K562 (cell line): Measurements from ENCODE around the gene ACER3. TPM values are rescaled to one million over a fixed set of nuclear protein-coding genes. Genes with fewer than 3 reads are reported as not detected.

ENCODE experiments used
- ADNP ChIP-seq: fragments of 200-800 bp; sonication (Bioruptor generic); IDR thresholded peaks from 2 replicates; pipeline ENCODE4 v1.6.1; 2016; ENCODE audit warnings: missing genetic modification characterization, missing compliant biosample characterization
- CBFA2T3 ChIP-seq: fragments of 450-650 bp; IDR thresholded peaks from 2 replicates; pipeline ENCODE4 v1.6.1; 2017
- ETS2 ChIP-seq: IDR thresholded peaks from 2 replicates; pipeline ENCODE4 v1.6.1; 2016; ENCODE audit warnings: borderline replicate concordance, missing genetic modification characterization, mild to moderate bottlenecking, moderate library complexity, missing compliant biosample characterization; ENCODE audit not compliant: poor library complexity, severe bottlenecking
- GTF2F1 ChIP-seq: IDR thresholded peaks from 2 replicates; pipeline ENCODE4 v1.6.1; 2011; ENCODE audit warnings: low read depth, low read length, improper control_type of control experiment
- HCFC1 ChIP-seq: IDR thresholded peaks from 2 replicates; pipeline ENCODE4 v1.6.1; 2012; ENCODE audit warnings: low read depth, low read length, improper control_type of control experiment
- HIVEP1 ChIP-seq: fragments of 250-450 bp; sonication (Bioruptor Pico); IDR thresholded peaks from 2 replicates; pipeline ENCODE4 v1.4.0; 2020; ENCODE audit warnings: mild to moderate bottlenecking
- HNRNPH1 ChIP-seq: fragments of 200-400 bp; formaldehyde crosslinking; optimal IDR thresholded peaks from 2 replicates; pipeline ENCODE3; 2017; ENCODE audit warnings: low read depth, mild to moderate bottlenecking, low read length, moderate library complexity
- KDM1A ChIP-seq, 2 experiments: fragments of 450-650 bp; IDR thresholded peaks; 2 replicates each; pipeline ENCODE4 v1.6.1; 2016; ENCODE audit warnings: mild to moderate bottlenecking in 2 of 2
- MCM3 ChIP-seq: fragments of 450-650 bp; IDR thresholded peaks from 2 replicates; pipeline ENCODE4 v1.6.1; 2016
- MTA2 ChIP-seq: fragments of 450-650 bp; IDR thresholded peaks from 2 replicates; pipeline ENCODE4 v1.6.1; 2016; ENCODE audit warnings: low read depth
- NCOA6 ChIP-seq: fragments of 450-650 bp; IDR thresholded peaks from 2 replicates; pipeline ENCODE4 v1.6.1; 2017; ENCODE audit warnings: mild to moderate bottlenecking
- NRF1 ChIP-seq, 2 experiments: fragments of 450-650 bp; IDR thresholded peaks in 1 of 2; conservative IDR thresholded peaks in 1 of 2; 2 replicates each; pipeline ENCODE4 v1.6.1; 2014; ENCODE audit warnings: mild to moderate bottlenecking in 2 of 2
- POLR2A ChIP-seq: fragments of 450-650 bp; conservative IDR thresholded peaks from 2 replicates; pipeline ENCODE4 v1.6.1; 2016
- POLR3G ChIP-seq: IDR thresholded peaks from 2 replicates; pipeline ENCODE4 v1.6.1; 2011; ENCODE audit not compliant: insufficient read length, insufficient replicate concordance; ENCODE audit errors: extremely low read depth
- PTTG1 ChIP-seq: fragments of 450-650 bp; IDR thresholded peaks from 2 replicates; pipeline ENCODE4 v1.6.1; 2016; ENCODE audit warnings: low read depth, mild to moderate bottlenecking, missing genetic modification characterization, missing compliant biosample characterization
- SAFB2 ChIP-seq: fragments of 200-400 bp; formaldehyde crosslinking; IDR thresholded peaks from 2 replicates; pipeline ENCODE4 v1.6.1; 2018; ENCODE audit warnings: borderline replicate concordance, low read length, low read depth, moderate library complexity; ENCODE audit not compliant: severe bottlenecking
- SRSF1 ChIP-seq: fragments of 200-400 bp; formaldehyde crosslinking; IDR thresholded peaks from 2 replicates; pipeline ENCODE4 v1.6.1; 2017; ENCODE audit warnings: mild to moderate bottlenecking, low read depth, low read length, moderate library complexity
- STAT5A ChIP-seq: IDR thresholded peaks from 2 replicates; pipeline ENCODE4 v1.6.1; 2012; ENCODE audit warnings: low read length, inconsistent platforms, borderline replicate concordance
- XRCC5 ChIP-seq: fragments of 200-400 bp; formaldehyde crosslinking; IDR thresholded peaks from 2 replicates; pipeline ENCODE4 v1.6.1; 2017; ENCODE audit warnings: low read depth, mild to moderate bottlenecking, low read length
- ZBTB8A ChIP-seq: fragments of 450-650 bp; IDR thresholded peaks from 2 replicates; pipeline ENCODE4 v1.6.1; 2018; ENCODE audit warnings: mild to moderate bottlenecking, moderate library complexity; ENCODE audit not compliant: partially characterized antibody
- ZNF311 ChIP-seq: fragments of 250-450 bp; sonication (Bioruptor Pico); IDR thresholded peaks from 2 replicates; pipeline ENCODE4 v1.4.0; 2020; ENCODE audit warnings: mild to moderate bottlenecking, moderate library complexity
- ZNF431 ChIP-seq: sonication (generic); formaldehyde crosslinking; IDR thresholded peaks from 2 replicates; pipeline ENCODE4 v1.8.0; 2022; ENCODE audit warnings: mild to moderate bottlenecking, missing genetic modification reagents
- ZSCAN29 ChIP-seq: fragments of 450-650 bp; IDR thresholded peaks from 2 replicates; pipeline ENCODE4 v1.6.1; 2017
- polyA plus RNA-seq, 8 experiments: library from polyadenylated mRNA; depleted of rRNA in 4 of 8; stranded (reverse) in 5 of 8; unstranded in 3 of 8; fragments of >200 nt; fragmentation: Nextera tagmentation in 2 of 8; fragmentation: Illumina TruSeq in 1 of 8; extraction: Ambion mirVana in 2 of 8; extraction: Trizol in 1 of 8; gene quantifications; 2 replicates each; pipeline versions ENCODE4 v1.2.1 to v1.2.3, GENCODE V29; 2011 to 2014; ENCODE audit warnings: inconsistent platforms in 1 of 8, missing spikeins in 1 of 8
- total RNA-seq, 7 experiments: library from RNA; depleted of rRNA in 6 of 7; stranded (reverse); fragments of >200 nt in 6 of 7; fragmentation: Illumina TruSeq in 2 of 7; extraction: Trizol in 2 of 7; gene quantifications; 2 replicates each; pipeline versions ENCODE4 v1.2.1 to v1.2.3, GENCODE V29; 2011 to 2021; ENCODE audit warnings: low replicate concordance in 1 of 7
- TF ChIP-seq, protein P1 (sequence below): fragments of 450-650 bp; formaldehyde crosslinking; IDR thresholded peaks from 2 replicates; pipeline ENCODE4 v1.4.0; 2022; ENCODE audit warnings: missing genetic modification characterization
- TF ChIP-seq, protein P2 (sequence below): fragments of 450-650 bp; formaldehyde crosslinking; IDR thresholded peaks from 2 replicates; pipeline ENCODE4 v1.4.0; 2020; ENCODE audit warnings: mild to moderate bottlenecking, moderate library complexity
- TF ChIP-seq, protein P3 (sequence below): fragments of 250-450 bp; sonication (Bioruptor Pico); IDR thresholded peaks from 2 replicates; pipeline ENCODE4 v1.9.0; 2021; ENCODE audit warnings: mild to moderate bottlenecking, inconsistent platforms
- TF ChIP-seq, protein P4 (sequence below): fragments of 250-450 bp; sonication (Bioruptor Pico); IDR thresholded peaks from 2 replicates; pipeline ENCODE4 v1.8.0; 2021; ENCODE audit warnings: moderate library complexity, mild to moderate bottlenecking, inconsistent platforms

The ACER3 gene
- total and polyA plus RNA-seq, 9 of the 15 experiments (the other 6 are each of a cell fraction or from before 2014, with no cell fraction given), result 2.0 to 23.8 (median 9.5) TPM

DNA sequence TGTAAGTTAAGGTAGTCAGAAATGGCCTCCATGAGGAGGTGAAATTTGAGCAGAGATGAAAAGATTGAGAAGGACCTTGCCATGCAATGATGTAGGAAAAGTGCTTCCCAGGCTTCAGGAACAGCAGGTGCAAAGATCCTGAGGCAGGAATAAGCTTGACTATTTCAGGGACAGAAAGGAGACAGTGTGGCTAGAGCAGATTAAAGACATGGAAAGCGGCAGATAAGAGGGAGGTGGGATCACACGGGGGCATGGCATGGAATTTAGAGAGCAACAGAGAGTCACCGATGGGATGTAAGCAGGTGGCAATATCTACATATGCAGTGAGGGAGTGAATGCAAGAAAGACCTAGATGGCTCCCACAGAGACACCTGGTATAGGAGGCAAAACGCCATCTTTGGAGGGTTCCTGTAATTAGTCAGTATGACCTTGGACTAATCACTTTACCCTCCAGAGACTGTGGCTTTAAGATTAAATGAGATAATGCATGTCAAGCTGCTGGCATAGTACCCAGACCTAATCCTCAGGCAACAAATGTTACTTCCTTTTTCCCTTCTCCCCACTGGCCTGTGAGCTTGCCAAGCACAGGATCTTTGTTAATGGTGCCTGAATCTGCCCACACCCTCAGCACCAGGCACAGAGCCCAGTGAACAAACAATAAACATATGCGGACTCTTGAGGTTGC is 24.6 kb upstream of the ACER3 start (continued):
- TF ChIP-seq SRSF1, result no peak
- TF ChIP-seq NCOA6, result no peak
- no peak for TF ChIP-seq POLR3G
- TF ChIP-seq PTTG1 (tag), result no peak
- TF ChIP-seq, protein P1, sequence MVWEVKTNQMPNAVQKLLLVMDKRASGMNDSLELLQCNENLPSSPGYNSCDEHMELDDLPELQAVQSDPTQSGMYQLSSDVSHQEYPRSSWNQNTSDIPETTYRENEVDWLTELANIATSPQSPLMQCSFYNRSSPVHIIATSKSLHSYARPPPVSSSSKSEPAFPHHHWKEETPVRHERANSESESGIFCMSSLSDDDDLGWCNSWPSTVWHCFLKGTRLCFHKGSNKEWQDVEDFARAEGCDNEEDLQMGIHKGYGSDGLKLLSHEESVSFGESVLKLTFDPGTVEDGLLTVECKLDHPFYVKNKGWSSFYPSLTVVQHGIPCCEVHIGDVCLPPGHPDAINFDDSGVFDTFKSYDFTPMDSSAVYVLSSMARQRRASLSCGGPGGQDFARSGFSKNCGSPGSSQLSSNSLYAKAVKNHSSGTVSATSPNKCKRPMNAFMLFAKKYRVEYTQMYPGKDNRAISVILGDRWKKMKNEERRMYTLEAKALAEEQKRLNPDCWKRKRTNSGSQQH (CRISPR knock-in tag), result no peak; the same call in 1 of the 2 replicates
- no peak for TF ChIP-seq GTF2F1
- no peak for TF ChIP-seq HNRNPH1
- TF ChIP-seq ZBTB8A, result no peak
- TF ChIP-seq ZNF311, result no peak
- no peak for TF ChIP-seq XRCC5
- TF ChIP-seq HCFC1, result no peak
- peak; percentile 39; the same call in 1 of the 2 replicates for TF ChIP-seq ADNP (tag)
- no peak for TF ChIP-seq NRF1 (conservative IDR thresholded peaks at IDR 0.05 in 1 of 2, IDR thresholded peaks at IDR 0.05 in 1 of 2)
- peak in 1 of 2 experiments; percentile 68; a peak in 2 of 4 replicates for TF ChIP-seq KDM1A (IDR thresholded peaks at IDR 0.05)
- TF ChIP-seq ZSCAN29, result no peak
- no peak for TF ChIP-seq POLR2A
- 0 out of 2 replicates have a peak, but pooled peaks have one; percentile 31 for TF ChIP-seq MTA2
- TF ChIP-seq CBFA2T3, result peak; percentile 74
- TF ChIP-seq, protein P2, sequence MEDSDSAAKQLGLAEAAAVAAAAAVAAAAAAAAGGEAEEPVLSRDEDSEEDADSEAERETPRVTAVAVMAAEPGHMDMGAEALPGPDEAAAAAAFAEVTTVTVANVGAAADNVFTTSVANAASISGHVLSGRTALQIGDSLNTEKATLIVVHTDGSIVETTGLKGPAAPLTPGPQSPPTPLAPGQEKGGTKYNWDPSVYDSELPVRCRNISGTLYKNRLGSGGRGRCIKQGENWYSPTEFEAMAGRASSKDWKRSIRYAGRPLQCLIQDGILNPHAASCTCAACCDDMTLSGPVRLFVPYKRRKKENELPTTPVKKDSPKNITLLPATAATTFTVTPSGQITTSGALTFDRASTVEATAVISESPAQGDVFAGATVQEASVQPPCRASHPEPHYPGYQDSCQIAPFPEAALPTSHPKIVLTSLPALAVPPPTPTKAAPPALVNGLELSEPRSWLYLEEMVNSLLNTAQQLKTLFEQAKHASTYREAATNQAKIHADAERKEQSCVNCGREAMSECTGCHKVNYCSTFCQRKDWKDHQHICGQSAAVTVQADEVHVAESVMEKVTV (CRISPR knock-in tag), result no peak
- TF ChIP-seq ZNF431 (CRISPR knock-in tag), result no peak
- no peak for TF ChIP-seq SAFB2
- TF ChIP-seq, protein P3, sequence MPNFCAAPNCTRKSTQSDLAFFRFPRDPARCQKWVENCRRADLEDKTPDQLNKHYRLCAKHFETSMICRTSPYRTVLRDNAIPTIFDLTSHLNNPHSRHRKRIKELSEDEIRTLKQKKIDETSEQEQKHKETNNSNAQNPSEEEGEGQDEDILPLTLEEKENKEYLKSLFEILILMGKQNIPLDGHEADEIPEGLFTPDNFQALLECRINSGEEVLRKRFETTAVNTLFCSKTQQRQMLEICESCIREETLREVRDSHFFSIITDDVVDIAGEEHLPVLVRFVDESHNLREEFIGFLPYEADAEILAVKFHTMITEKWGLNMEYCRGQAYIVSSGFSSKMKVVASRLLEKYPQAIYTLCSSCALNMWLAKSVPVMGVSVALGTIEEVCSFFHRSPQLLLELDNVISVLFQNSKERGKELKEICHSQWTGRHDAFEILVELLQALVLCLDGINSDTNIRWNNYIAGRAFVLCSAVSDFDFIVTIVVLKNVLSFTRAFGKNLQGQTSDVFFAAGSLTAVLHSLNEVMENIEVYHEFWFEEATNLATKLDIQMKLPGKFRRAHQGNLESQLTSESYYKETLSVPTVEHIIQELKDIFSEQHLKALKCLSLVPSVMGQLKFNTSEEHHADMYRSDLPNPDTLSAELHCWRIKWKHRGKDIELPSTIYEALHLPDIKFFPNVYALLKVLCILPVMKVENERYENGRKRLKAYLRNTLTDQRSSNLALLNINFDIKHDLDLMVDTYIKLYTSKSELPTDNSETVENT (CRISPR knock-in tag), result no peak
- TF ChIP-seq MCM3, result no peak
- no peak for TF ChIP-seq ETS2
- TF ChIP-seq STAT5A, result no peak
- TF ChIP-seq HIVEP1 (CRISPR knock-in tag), result no peak
- TF ChIP-seq, protein P4, sequence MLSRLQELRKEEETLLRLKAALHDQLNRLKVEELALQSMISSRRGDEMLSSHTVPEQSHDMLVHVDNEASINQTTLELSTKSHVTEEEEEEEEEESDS (CRISPR knock-in tag), result no peak
